ENCODE results near the gene CST11.
"Not testable (repeated sequence)": the region's sequence is repeated elsewhere in the genome, so short reads cannot be mapped to it uniquely, and the experiment has no call there.

Gene CST11

GRCh38 chr20:23452776-23453175 is at the start of gene CST11:
Gene CST11, minus strand, starts transcription at chr20:23452876. Its CDS starts 65 bp downstream, at chr20:23452811.
- DNase-seq = no peak

GRCh38 chr20:23501926-23502325 is 49.2 kb upstream of the CST11 start:
- DNase-seq = no peak

GRCh38 chr20:23497536-23497935 is 44.9 kb upstream of the CST11 start:
- DNase-seq = no peak

GRCh38 chr20:23493172-23493772 is 40.6 kb upstream of the CST11 start:
- DNase-seq = no peak

GRCh38 chr20:23492292-23492691 is 39.6 kb upstream of the CST11 start:
- DNase-seq = no peak

- DNase-seq = no peak
Observed at GRCh38 chr20:23490817-23491216, 38.1 kb upstream of the CST11 start, which contains the start of gene CST8. Gene CST8, plus strand, starts transcription at chr20:23491117. Its CDS starts 551 bp downstream, at chr20:23491668.

- no peak for DNase-seq
Observed at GRCh38 chr20:23488996-23489395, 36.3 kb upstream of the CST11 start.

GRCh38 chr20:23488470-23488869 is 35.8 kb upstream of the CST11 start:
- no peak for DNase-seq

GRCh38 chr20:23484081-23484480 is 31.4 kb upstream of the CST11 start:
- no peak for DNase-seq

GRCh38 chr20:23482138-23482537 is 29.5 kb upstream of the CST11 start:
- DNase-seq = no peak

GRCh38 chr20:23479043-23479442 is 26.4 kb upstream of the CST11 start:
- DNase-seq = no peak

GRCh38 chr20:23477223-23477622 is 24.5 kb upstream of the CST11 start:
- DNase-seq = no peak

GRCh38 chr20:23476015-23476754 is 23.5 kb upstream of the CST11 start:
- DNase-seq = no peak

GRCh38 chr20:23475395-23475794 is 22.7 kb upstream of the CST11 start:
- no peak for DNase-seq

GRCh38 chr20:23473293-23473692 is 20.6 kb upstream of the CST11 start:
- not testable (repeated sequence) for DNase-seq

- not testable (repeated sequence) for DNase-seq
Observed at GRCh38 chr20:23472306-23472705, 19.6 kb upstream of the CST11 start.

GRCh38 chr20:23466961-23467360 is 14.3 kb upstream of the CST11 start:
- not testable (repeated sequence) for DNase-seq

GRCh38 chr20:23461180-23461579 is 8.5 kb upstream of the CST11 start:
- no peak for DNase-seq

GRCh38 chr20:23459461-23460150 is 6.9 kb upstream of the CST11 start:
- DNase-seq = no peak

GRCh38 chr20:23456873-23457272 is 4.2 kb upstream of the CST11 start:
- DNase-seq = no peak

GRCh38 chr20:23456409-23456808 is 3.7 kb upstream of the CST11 start:
- no peak for DNase-seq

- DNase-seq = no peak
Observed at GRCh38 chr20:23455639-23456038, 3.0 kb upstream of the CST11 start.

- no peak for DNase-seq
Observed at GRCh38 chr20:23454816-23455215, 2.1 kb upstream of the CST11 start.
